ENCODE data around the gene TCF4. TPM values are rescaled to one million over a fixed set of nuclear protein-coding genes. Genes with fewer than 3 reads are reported as not detected.

The TCF4 gene
- total and polyA plus RNA-seq, 2 donors (not counting 1 experiment from before 2014, with no cell fraction given), result 68.5 to 353 TPM

- no peaks in the 10 kb centered on the region for H3K27me3 ChIP-seq (replicated peaks in 1 of 4; ENCODE audit: control extremely low read depth in 1 of 4, control insufficient read depth in 3 of 4, insufficient read depth in 4 of 4, low read length in 3 of 4)
- no peak overlapping the region for H3K9ac ChIP-seq (ENCODE audit: low read length)
- peaks cover 5% of the 10 kb centered on the region for H3K9me3 Mint-ChIP-seq (ENCODE audit: insufficient read depth)
- ChIA-PET CTCF (interaction anchor here (1.6 kb wide), 2 partner anchors 24 to 37 kb away, joined by 3 read pairs; no protein-coding TSS in a partner anchor), POLR2A (no interaction called here)
- peaks cover 60% of the 10 kb centered on the region for H3K4me1 Mint-ChIP-seq
- H3K27me3 Mint-ChIP-seq, result no peaks in the 10 kb centered on the region
- H3K27ac ChIP-seq (ENCODE audit: low read length in 2 of 2), result no peak overlapping the region
- no peak for TF ChIP-seq EZH2 (IDR thresholded peaks at IDR 0.05; ENCODE audit: borderline replicate concordance, insufficient read depth, low read depth, low read length, poor library complexity, severe bottlenecking)
- no peak overlapping the region for H3K4me2 ChIP-seq (replicated peaks; ENCODE audit: low read depth, low read length, poor library complexity, severe bottlenecking)
- intact Hi-C loops (cut with micrococcal nuclease), result no loop called here
- ATAC-seq (ENCODE audit: low read depth) (no peak), DNase-seq (no peak)
- H4K20me1 ChIP-seq (ENCODE audit: control insufficient read depth, insufficient read depth, low read length, poor library complexity, severe bottlenecking), result no peaks in the 10 kb centered on the region
- peaks cover 0 to 7% (median 7%) of the 10 kb centered on the region in 3 donors for H3K9me3 ChIP-seq (ENCODE audit: control extremely low read depth in 1 of 3, control insufficient read depth in 2 of 3, insufficient read depth in 1 of 3, low read length in 2 of 3)
- no peak overlapping the region for H2AFZ ChIP-seq (ENCODE audit: insufficient read depth, low read depth, low read length, poor library complexity, severe bottlenecking)
- H3K27ac Mint-ChIP-seq, result no peak overlapping the region
- H3K36me3 ChIP-seq (replicated peaks in 1 of 2; ENCODE audit: control extremely low read depth in 1 of 2, control insufficient read depth in 1 of 2, extremely low read depth in 1 of 2, insufficient read depth in 2 of 2, low read length in 1 of 2), result no peaks in the 10 kb centered on the region
- H3K4me3 Mint-ChIP-seq, result no peak overlapping the region
- peaks cover 37 to 43% of the 10 kb centered on the region in 2 donors for H3K4me1 ChIP-seq (ENCODE audit: control insufficient read depth in 2 of 2, insufficient read depth in 2 of 2, low read length in 2 of 2)
- WGBS (ENCODE audit: insufficient coverage), result 100% methylated on average over 4 of the region's 7 CpGs
- no peak overlapping the region for H3K4me3 ChIP-seq (ENCODE audit: control extremely low read depth in 1 of 5, extremely low read depth in 1 of 5, insufficient read depth in 1 of 5, low read depth in 2 of 5, low read length in 4 of 5)
- peaks cover 6% of the 10 kb centered on the region for H3K79me2 ChIP-seq (ENCODE audit: control insufficient read depth, insufficient read depth, low read length)
Observed at GRCh38 chr18:55380589-55380988, 207.4 kb downstream of the TCF4 start.

GRCh38 chr18:55376387-55376786 lies 211.6 kb downstream of the TCF4 start:
- peak overlapping the region; percentile 14 for H3K9ac ChIP-seq (ENCODE audit: low read length)
- POLR2A ChIA-PET, result no interaction called here
- 40% methylated on average over 1 of the region's 2 CpGs for WGBS (ENCODE audit: insufficient coverage)
- H3K27me3 ChIP-seq (replicated peaks in 1 of 4; ENCODE audit: control extremely low read depth in 1 of 4, control insufficient read depth in 3 of 4, insufficient read depth in 4 of 4, low read length in 3 of 4), result no peaks in the 10 kb centered on the region
- no peak for TF ChIP-seq CTCF (IDR thresholded peaks at IDR 0.05)
- TF ChIP-seq EZH2 (IDR thresholded peaks at IDR 0.05; ENCODE audit: borderline replicate concordance, insufficient read depth, low read depth, low read length, poor library complexity, severe bottlenecking), result no peak
- Mint-ChIP-seq H3K4me3 (peak overlapping the region; percentile 44), H3K9me3 (ENCODE audit: insufficient read depth) (no peaks in the 10 kb centered on the region), H3K27ac (peak overlapping the region; percentile 64), H3K27me3 (no peaks in the 10 kb centered on the region), H3K4me1 (peaks cover 30% of the 10 kb centered on the region)
- peak overlapping the region; percentile 62 to 73 for H3K27ac ChIP-seq (ENCODE audit: low read length in 2 of 2)
- H3K4me1 ChIP-seq (ENCODE audit: control insufficient read depth in 2 of 2, insufficient read depth in 2 of 2, low read length in 2 of 2), result peaks cover 13 to 21% of the 10 kb centered on the region in 2 donors
- H3K4me3 ChIP-seq (ENCODE audit: control extremely low read depth in 1 of 5, extremely low read depth in 1 of 5, insufficient read depth in 1 of 5, low read depth in 2 of 5, low read length in 4 of 5), result no peak overlapping the region
- DNase-seq (peak; percentile 76), ATAC-seq (ENCODE audit: low read depth) (peak; percentile 92)
- H3K36me3 ChIP-seq (replicated peaks in 1 of 2; ENCODE audit: control extremely low read depth in 1 of 2, control insufficient read depth in 1 of 2, extremely low read depth in 1 of 2, insufficient read depth in 2 of 2, low read length in 1 of 2), result no peaks in the 10 kb centered on the region
- peak overlapping the region; percentile 12 for H2AFZ ChIP-seq (ENCODE audit: insufficient read depth, low read depth, low read length, poor library complexity, severe bottlenecking)
- no peaks in the 10 kb centered on the region for H4K20me1 ChIP-seq (ENCODE audit: control insufficient read depth, insufficient read depth, low read length, poor library complexity, severe bottlenecking)
- H3K79me2 ChIP-seq (ENCODE audit: control insufficient read depth, insufficient read depth, low read length), result peaks cover 13% of the 10 kb centered on the region
- intact Hi-C loops (cut with micrococcal nuclease), result loop anchor here (1.0 to 5.0 kb wide), 3 partner anchors 8 to 55 kb away; no protein-coding TSS in a partner anchor
- H3K4me2 ChIP-seq (replicated peaks; ENCODE audit: low read depth, low read length, poor library complexity, severe bottlenecking), result peak overlapping the region; percentile 44
- H3K9me3 ChIP-seq (ENCODE audit: control extremely low read depth in 1 of 3, control insufficient read depth in 2 of 3, insufficient read depth in 1 of 3, low read length in 2 of 3), result peaks cover 0 to 9% (median 0%) of the 10 kb centered on the region in 3 donors
- CTCF ChIA-PET, result interaction anchor here (1.1 to 1.2 kb wide), 2 partner anchors 8 to 141 kb away, joined by 3 read pairs; no protein-coding TSS in a partner anchor

Measured in B cell (primary cell).